DND-41 (cell line): ENCODE data around the gene EYA4.

ENCODE experiments used
- CTCF ChIP-seq: IDR thresholded peaks from 2 replicates; pipeline ENCODE4 v1.5.1; 2012; ENCODE audit warnings: borderline replicate concordance, low read length, moderate library complexity, mild to moderate bottlenecking; ENCODE audit not compliant: poor library complexity, severe bottlenecking; ENCODE audit errors: extremely low read depth
- EZH2 ChIP-seq: IDR thresholded peaks from 3 replicates; pipeline ENCODE4 v1.6.1; 2012; ENCODE audit warnings: borderline replicate concordance, low read depth, mild to moderate bottlenecking, moderate library complexity, low read length, inconsistent platforms; ENCODE audit not compliant: severe bottlenecking

GRCh38 chr6:133428295-133428694 is 187.1 kb downstream of the EYA4 start:
- no peak for TF ChIP-seq CTCF
- TF ChIP-seq EZH2, result no peak
